GM13977 (cell line): ENCODE data around the gene PLIN5.
A peak's percentile ranks its signal among the peaks of the same experiment; 100 is the strongest.

Source experiments
- DNase-seq: peaks from one replicate; pipeline ENCODE4 v3.0.0; 2012; ENCODE audit warnings: low spot score
- in situ Hi-C: fragments of 300-500 bp; cut with MboI; formaldehyde crosslinking; loops from one replicate; pipeline ENCODE4 v1.12.0; 2022; ENCODE audit warnings: low sequenced_read_pairs, low pct_unique_long_range_greater_than_20kb, mixed read lengths, inconsistent platforms; ENCODE audit not compliant: unreplicated experiment
- TF ChIP-seq, protein P1 (sequence below): IDR thresholded peaks from 2 replicates; pipeline ENCODE4 v1.5.1; 2012; ENCODE audit warnings: mild to moderate bottlenecking, control low read depth; ENCODE audit not compliant: insufficient read depth; ENCODE audit errors: extremely low read depth, missing control alignments

Gene PLIN5

GRCh38 chr19:4487572-4487971 lies 47.5 kb downstream of the PLIN5 start:
- DNase-seq, result no peak
- TF ChIP-seq, protein P1, sequence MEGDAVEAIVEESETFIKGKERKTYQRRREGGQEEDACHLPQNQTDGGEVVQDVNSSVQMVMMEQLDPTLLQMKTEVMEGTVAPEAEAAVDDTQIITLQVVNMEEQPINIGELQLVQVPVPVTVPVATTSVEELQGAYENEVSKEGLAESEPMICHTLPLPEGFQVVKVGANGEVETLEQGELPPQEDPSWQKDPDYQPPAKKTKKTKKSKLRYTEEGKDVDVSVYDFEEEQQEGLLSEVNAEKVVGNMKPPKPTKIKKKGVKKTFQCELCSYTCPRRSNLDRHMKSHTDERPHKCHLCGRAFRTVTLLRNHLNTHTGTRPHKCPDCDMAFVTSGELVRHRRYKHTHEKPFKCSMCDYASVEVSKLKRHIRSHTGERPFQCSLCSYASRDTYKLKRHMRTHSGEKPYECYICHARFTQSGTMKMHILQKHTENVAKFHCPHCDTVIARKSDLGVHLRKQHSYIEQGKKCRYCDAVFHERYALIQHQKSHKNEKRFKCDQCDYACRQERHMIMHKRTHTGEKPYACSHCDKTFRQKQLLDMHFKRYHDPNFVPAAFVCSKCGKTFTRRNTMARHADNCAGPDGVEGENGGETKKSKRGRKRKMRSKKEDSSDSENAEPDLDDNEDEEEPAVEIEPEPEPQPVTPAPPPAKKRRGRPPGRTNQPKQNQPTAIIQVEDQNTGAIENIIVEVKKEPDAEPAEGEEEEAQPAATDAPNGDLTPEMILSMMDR, result no peak
- in situ Hi-C loops, result no loop called here

DNA sequence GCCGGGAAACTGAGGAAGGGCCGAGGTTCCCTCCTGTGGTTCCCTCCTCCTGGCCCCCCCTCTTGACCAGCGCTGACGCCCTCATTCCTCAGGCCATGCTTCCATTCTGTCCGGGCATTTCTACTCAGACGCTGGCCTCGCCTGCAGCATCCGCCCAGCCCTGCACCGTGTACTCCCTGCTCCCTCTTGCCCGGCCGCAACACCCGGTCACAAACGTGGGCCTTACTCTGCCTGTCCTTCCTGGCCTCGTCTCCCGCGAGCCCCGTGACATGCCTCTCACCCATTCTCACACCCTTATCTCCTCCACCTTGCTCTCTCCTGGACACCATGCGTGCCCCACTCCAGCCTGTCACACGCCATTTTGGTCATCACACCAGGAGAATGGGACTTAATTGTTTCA lies 51.6 kb downstream of the PLIN5 start:
- TF ChIP-seq, protein P1, result no peak
- no peak for DNase-seq
- in situ Hi-C loops, result no loop called here

DNA sequence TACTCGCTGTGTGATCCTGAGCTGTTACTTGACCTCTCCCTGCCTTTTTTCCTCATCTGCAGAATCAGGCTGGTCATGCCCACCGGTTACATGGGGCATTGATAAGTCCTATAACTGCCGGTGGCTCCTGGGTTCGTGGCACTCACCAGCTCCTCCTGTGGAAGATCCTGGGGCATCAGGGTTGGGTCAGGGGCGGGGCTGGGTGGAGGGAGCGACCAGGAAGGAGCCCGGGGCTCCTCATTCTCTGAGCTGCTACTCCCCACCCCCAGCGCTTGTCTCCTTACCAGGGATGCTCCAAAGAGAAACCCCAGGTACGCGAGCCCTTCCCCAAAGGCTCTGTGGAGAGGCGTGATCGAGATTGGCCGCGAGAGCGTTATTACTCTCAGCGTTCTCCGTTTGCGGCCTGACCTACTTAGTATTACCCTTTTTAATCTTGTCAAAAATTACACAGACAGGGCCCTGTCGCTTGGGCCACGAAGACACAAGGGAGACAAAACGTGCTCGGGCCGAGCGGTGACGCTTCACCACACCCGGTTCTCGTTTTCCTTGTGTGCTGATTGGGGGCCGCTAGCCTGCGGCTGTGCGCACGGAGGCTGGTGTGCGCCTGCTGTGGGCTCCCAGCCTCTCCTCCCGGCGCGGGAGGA lies 52.2 kb downstream of the PLIN5 start:
- TF ChIP-seq, protein P1, result no peak
- in situ Hi-C loops, result no loop called here
- DNase-seq, result no peak

DNA sequence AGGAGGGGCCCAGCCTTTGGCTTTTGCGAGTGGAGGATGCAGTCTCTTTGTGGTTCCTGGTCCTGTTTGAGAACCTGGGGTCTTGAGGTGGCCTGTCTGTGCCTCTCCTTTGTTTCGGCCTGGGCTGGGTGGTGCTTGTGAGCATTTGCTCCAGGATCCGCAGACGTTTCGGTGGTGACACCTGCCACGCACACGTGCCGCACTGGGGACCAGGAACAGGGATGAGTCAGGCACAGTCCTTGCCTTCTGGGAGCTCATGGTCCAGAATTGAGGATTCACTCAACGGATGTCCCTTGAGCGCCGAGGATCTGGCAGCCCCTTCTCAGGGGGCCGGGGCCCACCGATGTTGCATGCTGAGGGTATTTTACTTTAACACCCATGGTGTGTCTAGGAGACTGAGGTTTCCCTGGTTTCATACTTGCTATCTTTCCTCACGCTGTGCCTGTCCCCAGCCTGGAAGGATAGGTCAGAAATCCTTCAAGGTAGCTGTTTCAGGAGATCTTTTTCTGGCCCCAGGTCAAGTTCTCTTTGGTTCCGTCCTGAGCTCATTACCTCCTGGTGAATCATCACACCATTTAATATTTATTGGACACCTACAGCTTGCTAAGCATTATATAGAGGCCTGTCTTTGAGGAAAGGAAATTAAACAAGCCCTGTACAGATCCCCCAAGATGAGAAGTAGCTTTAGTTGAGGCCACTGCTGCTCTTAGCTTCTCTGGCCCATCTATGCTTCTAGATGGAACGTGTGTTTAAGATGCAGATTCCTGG lies 57.8 kb downstream of the PLIN5 start:
- in situ Hi-C loops, result no loop called here
- DNase-seq, result no peak
- TF ChIP-seq, protein P1, result no peak

DNA sequence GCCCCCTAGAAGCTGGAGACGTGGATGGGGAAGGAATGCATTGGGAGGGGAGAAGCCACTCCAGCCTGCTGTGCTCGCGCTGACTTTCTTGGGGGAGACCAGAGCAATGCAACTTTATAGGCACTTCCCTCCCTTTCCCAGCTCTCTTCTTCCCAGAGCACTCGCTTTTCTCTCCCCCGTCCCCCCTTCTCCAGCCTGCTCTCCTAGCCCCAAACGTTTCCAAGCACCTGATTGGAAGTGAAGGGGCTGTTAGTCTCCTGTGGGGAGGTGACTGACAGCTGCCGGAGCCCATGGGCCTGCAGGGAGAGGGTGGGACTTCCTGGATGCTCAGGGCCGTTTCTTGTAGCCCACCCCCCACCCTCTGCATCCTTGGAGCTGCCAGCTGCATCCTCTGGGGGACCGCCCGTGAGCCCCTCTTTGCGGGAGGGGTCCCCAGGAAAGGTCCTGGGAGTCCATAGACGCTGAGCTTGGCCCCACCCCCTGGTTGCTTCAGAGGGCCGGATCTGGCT lies 60.5 kb downstream of the PLIN5 start:
- DNase-seq, result peak; percentile 87
- in situ Hi-C loops, result no loop called here
- TF ChIP-seq, protein P1, result no peak

- TF ChIP-seq, protein P1, result no peak
- no peak for DNase-seq
- in situ Hi-C loops, result no loop called here
Observed at GRCh38 chr19:4473763-4474513, 61.1 kb downstream of the PLIN5 start.
